Measurements from ENCODE around the gene TMEM61.

Gene TMEM61

GRCh38 chr1:54987427-54987826, 7.0 kb downstream of the TMEM61 start:
- no peak for DNase-seq

- DNase-seq, result no peak
Measured at GRCh38 chr1:54987919-54988705, 7.7 kb downstream of the TMEM61 start.

- DNase-seq, result no peak
Measured at GRCh38 chr1:54988975-54989374, 8.5 kb downstream of the TMEM61 start.

- peak; percentile 96 for DNase-seq
Measured at GRCh38 chr1:54989473-54989872, 9.0 kb downstream of the TMEM61 start.

- DNase-seq, result no peak
Measured at GRCh38 chr1:54989968-54990810, 9.8 kb downstream of the TMEM61 start.

- DNase-seq, result no peak
Measured at GRCh38 chr1:54990916-54991315, 10.5 kb downstream of the TMEM61 start.

- no peak for DNase-seq
Measured at GRCh38 chr1:54991939-54992338, 11.5 kb downstream of the TMEM61 start.

GRCh38 chr1:54993140-54993539, 12.7 kb downstream of the TMEM61 start:
- DNase-seq, result no peak

- no peak for DNase-seq
Measured at GRCh38 chr1:54994355-54994990, 14.0 kb downstream of the TMEM61 start.

- no peak for DNase-seq
Measured at GRCh38 chr1:54995013-54995760, 14.8 kb downstream of the TMEM61 start.

GRCh38 chr1:54995835-54996234, 15.4 kb downstream of the TMEM61 start:
- no peak for DNase-seq

- DNase-seq, result peak; percentile 85
Measured at GRCh38 chr1:54996359-54996868, 16.0 kb downstream of the TMEM61 start.

- DNase-seq, result no peak
Measured at GRCh38 chr1:54996869-54997710, 16.7 kb downstream of the TMEM61 start.

GRCh38 chr1:54997711-54997986, 17.2 kb downstream of the TMEM61 start:
- DNase-seq, result no peak

- DNase-seq, result no peak
Measured at GRCh38 chr1:54998100-54998499, 17.7 kb downstream of the TMEM61 start.

- no peak for DNase-seq
Measured at GRCh38 chr1:54998677-54999076, 18.2 kb downstream of the TMEM61 start, which contains the start of gene BSND. BSND (plus strand) TSS chr1:54998933; CDS start chr1:54999187, 254 bp downstream.

- no peak for DNase-seq
Measured at GRCh38 chr1:55000110-55001085, 20.0 kb downstream of the TMEM61 start.

- DNase-seq, result no peak
Measured at GRCh38 chr1:55001311-55001710, 20.9 kb downstream of the TMEM61 start.

GRCh38 chr1:55002686-55003085, 22.3 kb downstream of the TMEM61 start:
- DNase-seq, result no peak

- DNase-seq, result no peak
Measured at GRCh38 chr1:55005351-55006140, 25.1 kb downstream of the TMEM61 start.
